Measurements from ENCODE around the gene SCN2B.

GRCh38 chr11:118223992-118224391 lies 47.6 kb upstream of the SCN2B start:
- TF ChIP-seq POLR2AphosphoS5 (IDR thresholded peaks at IDR 0.05; ENCODE audit: borderline replicate concordance, low read depth, low read length) (no peak), EZH2 (IDR thresholded peaks at IDR 0.05) (no peak)

Data from SK-N-MC (cell line).